ENCODE measurements around the gene JMJD7. TPM values are rescaled to one million over a fixed set of nuclear protein-coding genes. Genes with fewer than 3 reads are reported as not detected.

The JMJD7 gene
- total RNA-seq, 4 donors from 2014 or later: 45.4 to 88.3 (median 60.9) TPM

- WGBS: 92% methylated on average over 5 of the region's 5 CpGs
- peaks cover 57% of the 10 kb centered on the region for H3K4me1 ChIP-seq
- no peaks in the 10 kb centered on the region for H3K27me3 ChIP-seq
These were observed 45.3 kb upstream of the JMJD7 start for GRCh38 chr15:41782371-41783282.

GRCh38 chr15:41783296-41783695, 44.6 kb upstream of the JMJD7 start:
- H3K9me3 ChIP-seq: no peaks in the 10 kb centered on the region
- no peak overlapping the region for H3K27ac ChIP-seq
- no peaks in the 10 kb centered on the region for H3K36me3 ChIP-seq
- peaks cover 58% of the 10 kb centered on the region for H3K4me1 ChIP-seq
- no peak overlapping the region for H3K4me3 ChIP-seq
- TF ChIP-seq POLR2AphosphoS5 (IDR thresholded peaks at IDR 0.05): no peak
- TF ChIP-seq POLR2A (IDR thresholded peaks at IDR 0.05): no peak
- TF ChIP-seq CTCF (IDR thresholded peaks at IDR 0.05): no peak
- TF ChIP-seq EP300 (IDR thresholded peaks at IDR 0.05): no peak
- DNase-seq (ENCODE audit: low spot score in 2 of 2): no peak
- H3K27me3 ChIP-seq: no peaks in the 10 kb centered on the region
- WGBS: 28% methylated on average over 1 of the region's 1 CpG

More at GRCh38 chr15:41782371-41783282, 45.3 kb upstream of the JMJD7 start:
- Histone ChIP-seq H3K9me3 (no peaks in the 10 kb centered on the region), H3K27ac (no peak overlapping the region), H3K4me3 (no peak overlapping the region), H3K36me3 (no peaks in the 10 kb centered on the region)
- TF ChIP-seq CTCF (IDR thresholded peaks at IDR 0.05): no peak
- no peak for TF ChIP-seq POLR2A (IDR thresholded peaks at IDR 0.05)
- no peak for TF ChIP-seq POLR2AphosphoS5 (IDR thresholded peaks at IDR 0.05)
- no peak for TF ChIP-seq EP300 (IDR thresholded peaks at IDR 0.05)
- no peak for DNase-seq (ENCODE audit: low spot score in 2 of 2)

GRCh38 chr15:41788262-41788661, 39.6 kb upstream of the JMJD7 start:
- Histone ChIP-seq H3K4me1 (peaks cover 69% of the 10 kb centered on the region), H3K27me3 (no peaks in the 10 kb centered on the region), H3K9me3 (no peaks in the 10 kb centered on the region), H3K4me3 (no peak overlapping the region), H3K36me3 (no peaks in the 10 kb centered on the region), H3K27ac (no peak overlapping the region)
- WGBS: 46% methylated on average over 3 of the region's 3 CpGs
- no peak for TF ChIP-seq CTCF (IDR thresholded peaks at IDR 0.05)
- TF ChIP-seq EP300 (IDR thresholded peaks at IDR 0.05): no peak
- TF ChIP-seq POLR2A (IDR thresholded peaks at IDR 0.05): no peak
- TF ChIP-seq POLR2AphosphoS5 (IDR thresholded peaks at IDR 0.05): no peak
- no peak for DNase-seq (ENCODE audit: low spot score in 2 of 2)

GRCh38 chr15:41789236-41789635, 38.7 kb upstream of the JMJD7 start:
- no peak for DNase-seq (ENCODE audit: low spot score in 2 of 2)
- Histone ChIP-seq H3K36me3 (no peaks in the 10 kb centered on the region), H3K4me1 (peaks cover 71% of the 10 kb centered on the region), H3K27me3 (no peaks in the 10 kb centered on the region), H3K4me3 (no peak overlapping the region), H3K27ac (peak overlapping the region; percentile 15), H3K9me3 (no peaks in the 10 kb centered on the region)
- TF ChIP-seq POLR2A (IDR thresholded peaks at IDR 0.05) (no peak), EP300 (IDR thresholded peaks at IDR 0.05) (no peak), POLR2AphosphoS5 (IDR thresholded peaks at IDR 0.05) (no peak), CTCF (IDR thresholded peaks at IDR 0.05) (no peak)
- 58% methylated on average over 4 of the region's 4 CpGs for WGBS

- no peak overlapping the region for H3K4me3 ChIP-seq
- H3K27me3 ChIP-seq: no peaks in the 10 kb centered on the region
- no peak for DNase-seq (ENCODE audit: low spot score in 2 of 2)
- peaks cover 76% of the 10 kb centered on the region for H3K4me1 ChIP-seq
- no peak for TF ChIP-seq POLR2A (IDR thresholded peaks at IDR 0.05)
- TF ChIP-seq EP300 (IDR thresholded peaks at IDR 0.05): no peak
- no peaks in the 10 kb centered on the region for H3K36me3 ChIP-seq
- peak overlapping the region; percentile 25 for H3K27ac ChIP-seq
- no peaks in the 10 kb centered on the region for H3K9me3 ChIP-seq
These were observed 38.2 kb upstream of the JMJD7 start for GRCh38 chr15:41789662-41790061.
